K562 (cell line): ENCODE data around the gene GET3. TPM values are rescaled to one million over a fixed set of nuclear protein-coding genes. Genes with fewer than 3 reads are reported as not detected.

Source experiments
- CBFB ChIP-seq: sonication (generic); formaldehyde crosslinking; IDR thresholded peaks from 2 replicates; pipeline ENCODE4 v1.4.0; 2020; ENCODE audit warnings: mild to moderate bottlenecking, missing genetic modification reagents
- COPS2 ChIP-seq: fragments of 450-650 bp; conservative IDR thresholded peaks from 2 replicates; pipeline ENCODE4 v1.6.1; 2016; ENCODE audit warnings: mild to moderate bottlenecking, moderate library complexity
- E4F1 ChIP-seq: fragments of 250-450 bp; sonication (Bioruptor Pico); IDR thresholded peaks from 2 replicates; pipeline ENCODE4 v1.5.0; 2021; ENCODE audit warnings: mild to moderate bottlenecking, borderline replicate concordance
- HINFP ChIP-seq: fragments of 450-650 bp; conservative IDR thresholded peaks from 2 replicates; pipeline ENCODE4 v1.6.1; 2016; ENCODE audit warnings: missing genetic modification characterization, low read depth, mild to moderate bottlenecking, control low read depth, missing compliant biosample characterization
- LEF1 ChIP-seq: fragments of 450-650 bp; IDR thresholded peaks from 2 replicates; pipeline ENCODE4 v1.6.1; 2016; ENCODE audit warnings: mild to moderate bottlenecking
- MYBL2 ChIP-seq, 2 experiments: fragments of 450-650 bp in 1 of 2; sonication (generic) in 1 of 2; formaldehyde crosslinking in 1 of 2; IDR thresholded peaks; 2 replicates each; pipeline versions ENCODE4 v1.6.1 to v1.8.1; 2017 to 2022; ENCODE audit warnings: borderline replicate concordance in 1 of 2, inconsistent platforms in 1 of 2, low read depth in 1 of 2, mild to moderate bottlenecking in 1 of 2, missing genetic modification reagents in 1 of 2, moderate library complexity in 1 of 2
- MYNN ChIP-seq, 2 experiments: sonication (generic); formaldehyde crosslinking in 1 of 2; IDR thresholded peaks; 2 replicates each; pipeline versions ENCODE4 v1.5.0 to v1.6.1; 2016 to 2020; ENCODE audit warnings: antibody characterized with exemption in 1 of 2, missing genetic modification reagents in 1 of 2
- RBFOX2 ChIP-seq: fragments of 200-400 bp; formaldehyde crosslinking; IDR thresholded peaks from 2 replicates; pipeline ENCODE4 v1.6.1; 2017; ENCODE audit warnings: low read depth, mild to moderate bottlenecking, low read length, moderate library complexity
- TFAP4 ChIP-seq: sonication (generic); formaldehyde crosslinking; IDR thresholded peaks from 2 replicates; pipeline ENCODE4 v1.8.0; 2022; ENCODE audit warnings: missing genetic modification reagents, mild to moderate bottlenecking, moderate library complexity, borderline replicate concordance
- TFE3 ChIP-seq: fragments of 450-650 bp; formaldehyde crosslinking; IDR thresholded peaks from 2 replicates; pipeline ENCODE4 v1.4.0; 2020; ENCODE audit warnings: mild to moderate bottlenecking, mixed read lengths
- USF1 ChIP-seq: sonication (generic); formaldehyde crosslinking; IDR thresholded peaks from 2 replicates; pipeline ENCODE4 v1.9.0; 2022; ENCODE audit warnings: mild to moderate bottlenecking, missing genetic modification reagents
- ZBTB33 ChIP-seq: sonication (generic); formaldehyde crosslinking; IDR thresholded peaks from 2 replicates; pipeline ENCODE4 v1.8.1; 2023; ENCODE audit warnings: mild to moderate bottlenecking, missing genetic modification reagents
- ZBTB9 ChIP-seq: fragments of 450-650 bp; formaldehyde crosslinking; IDR thresholded peaks from 2 replicates; pipeline ENCODE4 v1.4.0; 2020; ENCODE audit warnings: mild to moderate bottlenecking, moderate library complexity
- polyA plus RNA-seq, 8 experiments: library from polyadenylated mRNA; depleted of rRNA in 4 of 8; stranded (reverse) in 5 of 8; unstranded in 3 of 8; fragments of >200 nt; fragmentation: Nextera tagmentation in 2 of 8; fragmentation: Illumina TruSeq in 1 of 8; extraction: Ambion mirVana in 2 of 8; extraction: Trizol in 1 of 8; gene quantifications; 2 replicates each; pipeline versions ENCODE4 v1.2.1 to v1.2.3, GENCODE V29; 2011 to 2014; ENCODE audit warnings: inconsistent platforms in 1 of 8, missing spikeins in 1 of 8
- total RNA-seq, 7 experiments: library from RNA; depleted of rRNA in 6 of 7; stranded (reverse); fragments of >200 nt in 6 of 7; fragmentation: Illumina TruSeq in 2 of 7; extraction: Trizol in 2 of 7; gene quantifications; 2 replicates each; pipeline versions ENCODE4 v1.2.1 to v1.2.3, GENCODE V29; 2011 to 2021; ENCODE audit warnings: low replicate concordance in 1 of 7

GET3 gene
- total and polyA plus RNA-seq, 9 of the 15 experiments (the other 6 are each of a cell fraction or from before 2014, with no cell fraction given), result 8.3 to 83.5 (median 51.8) TPM

- TF ChIP-seq TFE3 (CRISPR knock-in tag) (peak; percentile 79), TFAP4 (0 out of 2 replicates have a peak, but pooled peaks have one; percentile 37), ZBTB9 (CRISPR knock-in tag) (0 out of 2 replicates have a peak, but pooled peaks have one; percentile 21), MYNN (IDR thresholded peaks at IDR 0.05) (no peak), MYNN (CRISPR knock-in tag; IDR thresholded peaks at IDR 0.05) (no peak), E4F1 (CRISPR knock-in tag) (no peak), ZBTB33 (peak; percentile 74), USF1 (peak; percentile 94), RBFOX2 (peak; percentile 65), COPS2 (no peak), MYBL2 (IDR thresholded peaks at IDR 0.05; ENCODE audit: low read depth) (no peak), MYBL2 (CRISPR knock-in tag; IDR thresholded peaks at IDR 0.05; ENCODE audit: borderline replicate concordance) (no peak), CBFB (CRISPR knock-in tag) (0 out of 2 replicates have a peak, but pooled peaks have one; percentile 30), HINFP (tag) (no peak), LEF1 (no peak)
These were observed 37.6 kb downstream of the GET3 start, which contains the start of gene HOOK2 (continued) for GRCh38 chr19:12774588-12775555.
